ENCODE measurements around the gene LEKR1.

Gene LEKR1

GRCh38 chr3:157086775-157087174 lies 260.6 kb downstream of the LEKR1 start:
- no peak for FAIRE-seq

GRCh38 chr3:157087373-157087772 lies 261.2 kb downstream of the LEKR1 start:
- no peak for FAIRE-seq

GRCh38 chr3:157087780-157088600 lies 261.8 kb downstream of the LEKR1 start:
- FAIRE-seq = no peak

GRCh38 chr3:157088601-157089454 lies 262.7 kb downstream of the LEKR1 start:
- peak; percentile 41 for FAIRE-seq

GRCh38 chr3:157089455-157090221 lies 263.5 kb downstream of the LEKR1 start:
- no peak for FAIRE-seq

- FAIRE-seq = no peak
Observed at GRCh38 chr3:157091083-157091833, 265.1 kb downstream of the LEKR1 start.

GRCh38 chr3:157092230-157092629 lies 266.1 kb downstream of the LEKR1 start:
- FAIRE-seq = no peak

GRCh38 chr3:157093096-157093495 lies 266.9 kb downstream of the LEKR1 start:
- FAIRE-seq = no peak

- FAIRE-seq = no peak
Observed at GRCh38 chr3:157094301-157094700, 268.1 kb downstream of the LEKR1 start.

GRCh38 chr3:157094751-157095480 lies 268.8 kb downstream of the LEKR1 start:
- FAIRE-seq = no peak

Data from G401.6 (cell line).